GM19397 (cell line): ENCODE measurements around the gene FHAD1.
A peak's percentile ranks its signal among the peaks of the same experiment; 100 is the strongest.

Experiments used
- ATAC-seq: cut with Tn5 transposase; IDR thresholded peaks from one replicate; pipeline ENCODE4 v1.9.1; 2021; ENCODE audit warnings: mild to moderate bottlenecking, moderate library complexity; ENCODE audit not compliant: unreplicated experiment

FHAD1 gene

GRCh38 chr1:15246960-15247614 is at the start of gene FHAD1:
Gene FHAD1 (plus strand): TSS chr1:15247223. CDS start chr1:15251785, 4,562 bp downstream.
- peak; percentile 51 for ATAC-seq

GRCh38 chr1:15197591-15198447 is 49.2 kb upstream of the FHAD1 start:
- ATAC-seq: no peak

GRCh38 chr1:15198684-15199083 is 48.3 kb upstream of the FHAD1 start:
- ATAC-seq: no peak

- no peak for ATAC-seq
Measured at GRCh38 chr1:15201221-15201620, 45.8 kb upstream of the FHAD1 start.

GRCh38 chr1:15201849-15202551 is 45.0 kb upstream of the FHAD1 start:
- no peak for ATAC-seq

GRCh38 chr1:15204931-15205330 is 42.1 kb upstream of the FHAD1 start:
- ATAC-seq: no peak

GRCh38 chr1:15205586-15206346 is 41.3 kb upstream of the FHAD1 start:
- no peak for ATAC-seq

- no peak for ATAC-seq
Measured at GRCh38 chr1:15206418-15207030, 40.5 kb upstream of the FHAD1 start.

GRCh38 chr1:15207031-15207828 is 39.8 kb upstream of the FHAD1 start:
- no peak for ATAC-seq

GRCh38 chr1:15207829-15208429 is 39.1 kb upstream of the FHAD1 start:
- no peak for ATAC-seq

- ATAC-seq: no peak
Measured at GRCh38 chr1:15210651-15211375, 36.2 kb upstream of the FHAD1 start.

GRCh38 chr1:15211424-15211823 is 35.6 kb upstream of the FHAD1 start:
- ATAC-seq: no peak

- ATAC-seq: no peak
Measured at GRCh38 chr1:15212216-15212953, 34.6 kb upstream of the FHAD1 start.

GRCh38 chr1:15212954-15213291 is 34.1 kb upstream of the FHAD1 start:
- ATAC-seq: no peak

GRCh38 chr1:15213341-15213821 is 33.6 kb upstream of the FHAD1 start:
- ATAC-seq: no peak

GRCh38 chr1:15214527-15214926 is 32.5 kb upstream of the FHAD1 start:
- ATAC-seq: no peak

GRCh38 chr1:15215116-15215515 is 31.9 kb upstream of the FHAD1 start:
- no peak for ATAC-seq

GRCh38 chr1:15217654-15218053 is 29.4 kb upstream of the FHAD1 start:
- ATAC-seq: no peak
